HEK293T (cell line): ENCODE results near the gene ADAMTS10.

Source experiments
- ARNT ChIP-seq: fragments of 450-650 bp; IDR thresholded peaks from 2 replicates; pipeline ENCODE4 v1.6.1; 2017; ENCODE audit warnings: mild to moderate bottlenecking
- CTBP1 ChIP-seq: fragments of 450-650 bp; IDR thresholded peaks from 2 replicates; pipeline ENCODE4 v1.6.1; 2016; ENCODE audit warnings: borderline replicate concordance
- FOXA1 ChIP-seq: fragments of 450-650 bp; IDR thresholded peaks from 2 replicates; pipeline ENCODE4 v1.6.1; 2016; ENCODE audit warnings: mild to moderate bottlenecking
- FOXK2 ChIP-seq: fragments of 450-650 bp; IDR thresholded peaks from 2 replicates; pipeline ENCODE4 v1.6.1; 2016; ENCODE audit warnings: mild to moderate bottlenecking
- FOXM1 ChIP-seq: fragments of 450-650 bp; IDR thresholded peaks from 2 replicates; pipeline ENCODE4 v1.6.1; 2017; ENCODE audit warnings: mild to moderate bottlenecking, borderline replicate concordance
- NFRKB ChIP-seq: fragments of 450-650 bp; IDR thresholded peaks from 2 replicates; pipeline ENCODE4 v1.6.1; 2016; ENCODE audit warnings: mild to moderate bottlenecking, moderate library complexity
- SUZ12 ChIP-seq: fragments of 450-650 bp; IDR thresholded peaks from 2 replicates; pipeline ENCODE4 v1.6.1; 2016; ENCODE audit warnings: mild to moderate bottlenecking
- TF ChIP-seq, protein P1 (sequence below): fragments of 450-650 bp; IDR thresholded peaks from 2 replicates; pipeline ENCODE4 v1.6.1; 2016

DNA sequence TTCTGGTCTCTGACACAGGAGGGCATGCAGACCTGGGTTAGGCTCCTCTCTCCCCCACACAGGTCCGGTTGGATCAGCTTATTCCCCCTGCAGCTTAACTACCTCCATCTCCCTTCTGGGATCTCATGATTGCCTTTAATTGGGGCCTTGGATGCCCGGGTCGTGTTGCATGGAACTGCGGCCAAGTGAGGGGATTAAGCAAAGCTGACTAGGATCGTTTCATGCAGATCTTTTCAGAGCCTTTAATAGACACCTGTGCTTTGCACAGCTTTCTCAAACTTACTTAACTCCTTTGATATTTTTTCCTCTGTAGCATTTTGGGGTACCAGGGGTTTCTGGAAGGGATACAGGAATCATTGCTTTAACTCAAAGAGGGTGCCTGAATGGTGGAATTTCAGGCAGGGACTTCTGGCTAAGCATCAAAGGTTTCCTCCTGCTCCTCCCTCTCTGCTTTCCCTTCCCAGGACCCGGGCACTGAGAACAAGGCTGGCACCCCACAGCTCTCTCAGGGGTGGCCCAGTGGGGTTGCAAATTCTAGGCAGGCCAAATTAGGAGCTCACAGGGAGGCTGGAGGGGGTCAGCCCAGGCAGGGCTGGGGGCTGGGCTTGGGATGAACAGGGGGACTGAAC, 20.4 kb upstream of the ADAMTS10 start:
- no peak for TF ChIP-seq FOXA1
- TF ChIP-seq CTBP1 = no peak
- TF ChIP-seq, protein P1, sequence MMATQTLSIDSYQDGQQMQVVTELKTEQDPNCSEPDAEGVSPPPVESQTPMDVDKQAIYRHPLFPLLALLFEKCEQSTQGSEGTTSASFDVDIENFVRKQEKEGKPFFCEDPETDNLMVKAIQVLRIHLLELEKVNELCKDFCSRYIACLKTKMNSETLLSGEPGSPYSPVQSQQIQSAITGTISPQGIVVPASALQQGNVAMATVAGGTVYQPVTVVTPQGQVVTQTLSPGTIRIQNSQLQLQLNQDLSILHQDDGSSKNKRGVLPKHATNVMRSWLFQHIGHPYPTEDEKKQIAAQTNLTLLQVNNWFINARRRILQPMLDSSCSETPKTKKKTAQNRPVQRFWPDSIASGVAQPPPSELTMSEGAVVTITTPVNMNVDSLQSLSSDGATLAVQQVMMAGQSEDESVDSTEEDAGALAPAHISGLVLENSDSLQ = no peak
- no peak for TF ChIP-seq NFRKB
- TF ChIP-seq ARNT = no peak
- TF ChIP-seq FOXK2 = no peak
- TF ChIP-seq FOXM1 = no peak
- no peak for TF ChIP-seq SUZ12
